Right lung (tissue), 5 donors: ENCODE results near the gene ATP9B. TPM values are rescaled to one million over a fixed set of nuclear protein-coding genes. Genes with fewer than 3 reads are reported as not detected.
"Not testable (repeated sequence)": the region's sequence is repeated elsewhere in the genome, so short reads cannot be mapped to it uniquely, and the experiment has no call there.

Experiments used
- DNase-seq, 2 donors: peaks; one replicate each; pipeline ENCODE4 v3.0.0-alpha.2; 2013
- polyA plus RNA-seq, 5 donors: library from polyadenylated mRNA; unstranded; fragments of 120-200 nt; gene quantifications; one replicate each; pipeline versions ENCODE4 v1.2.1 to v1.2.3, GENCODE V29; 2013; ENCODE audit warnings: inconsistent platforms in 1 of 5, low replicate concordance in 1 of 5; ENCODE audit not compliant: insufficient read length in 5 of 5, insufficient read depth in 1 of 5

The ATP9B gene
- polyA plus RNA-seq, 5 donors = 26.4 to 36.4 (median 34.5) TPM

GRCh38 chr18:79239631-79240030, 170.4 kb downstream of the ATP9B start:
- no peak for DNase-seq

GRCh38 chr18:79241755-79242154, 172.6 kb downstream of the ATP9B start:
- DNase-seq = no peak

- no peak for DNase-seq
Measured at GRCh38 chr18:79242246-79242645, 173.1 kb downstream of the ATP9B start.

GRCh38 chr18:79245517-79246001, 176.4 kb downstream of the ATP9B start:
- DNase-seq = no peak

- DNase-seq = peak; percentile 49 to 56
Measured at GRCh38 chr18:79246309-79247108, 177.3 kb downstream of the ATP9B start.

- no peak for DNase-seq
Measured at GRCh38 chr18:79248495-79249060, 179.4 kb downstream of the ATP9B start.

- DNase-seq = no peak
Measured at GRCh38 chr18:79250301-79250981, 181.2 kb downstream of the ATP9B start.

GRCh38 chr18:79251021-79251420, 181.8 kb downstream of the ATP9B start:
- no peak for DNase-seq

- no peak for DNase-seq
Measured at GRCh38 chr18:79252904-79253633, 183.9 kb downstream of the ATP9B start.

GRCh38 chr18:79257480-79257879, 188.3 kb downstream of the ATP9B start:
- DNase-seq = no peak

GRCh38 chr18:79258447-79258846, 189.3 kb downstream of the ATP9B start:
- DNase-seq = no peak

- no peak for DNase-seq
Measured at GRCh38 chr18:79259218-79259617, 190.0 kb downstream of the ATP9B start.

- no peak for DNase-seq
Measured at GRCh38 chr18:79260023-79260422, 190.8 kb downstream of the ATP9B start.

- DNase-seq = no peak
Measured at GRCh38 chr18:79260510-79260909, 191.3 kb downstream of the ATP9B start.

GRCh38 chr18:79265068-79265467, 195.9 kb downstream of the ATP9B start:
- not testable (repeated sequence) for DNase-seq

GRCh38 chr18:79271812-79272211, 202.6 kb downstream of the ATP9B start:
- DNase-seq = not testable (repeated sequence)

- no peak for DNase-seq
Measured at GRCh38 chr18:79272916-79273315, 203.7 kb downstream of the ATP9B start.

GRCh38 chr18:79274823-79275222, 205.6 kb downstream of the ATP9B start:
- DNase-seq = no peak

GRCh38 chr18:79275461-79275860, 206.3 kb downstream of the ATP9B start:
- DNase-seq = no peak

GRCh38 chr18:79275992-79276391, 206.8 kb downstream of the ATP9B start:
- DNase-seq = no peak

GRCh38 chr18:79278896-79279295, 209.7 kb downstream of the ATP9B start:
- no peak for DNase-seq
